H9 (cell line): ENCODE results near the gene WDR59. TPM values are rescaled to one million over a fixed set of nuclear protein-coding genes. Genes with fewer than 3 reads are reported as not detected.

Experiments used
- DNase-seq: peaks from one replicate; pipeline ENCODE4 v3.0.0-alpha.2; 2017
- H2AFZ ChIP-seq: one replicate; pipeline ENCODE4 v1.6.1; 2013; ENCODE audit warnings: mild to moderate bottlenecking, low read length, control low read depth, moderate library complexity
- H2AK5ac ChIP-seq: 2 replicates; pipeline ENCODE4 v1.6.1; 2013; ENCODE audit warnings: low read length, control low read depth, mixed read lengths; ENCODE audit not compliant: insufficient read length
- H2BK120ac ChIP-seq: one replicate; pipeline ENCODE4 v1.6.1; 2013; ENCODE audit warnings: low read depth, mild to moderate bottlenecking, low read length, control low read depth, inconsistent platforms; ENCODE audit not compliant: poor library complexity, severe bottlenecking
- H2BK12ac ChIP-seq: 2 replicates; pipeline ENCODE4 v1.6.1; 2013; ENCODE audit warnings: low read length, control low read depth, mixed read lengths, low read depth; ENCODE audit not compliant: insufficient read length
- H2BK15ac ChIP-seq: 2 replicates; pipeline ENCODE4 v1.6.1; 2013; ENCODE audit warnings: low read depth, low read length, control low read depth
- H2BK20ac ChIP-seq: one replicate; pipeline ENCODE4 v1.6.1; 2013; ENCODE audit warnings: low read depth, mild to moderate bottlenecking, low read length, control low read depth, inconsistent platforms; ENCODE audit not compliant: poor library complexity, severe bottlenecking
- H2BK5ac ChIP-seq: 2 replicates; pipeline ENCODE4 v1.6.1; 2013; ENCODE audit warnings: low read length, control low read depth, mixed read lengths; ENCODE audit not compliant: insufficient read length
- H3K14ac ChIP-seq: 2 replicates; pipeline ENCODE4 v1.6.1; 2013; ENCODE audit warnings: low read length, control low read depth; ENCODE audit not compliant: insufficient read depth
- H3K18ac ChIP-seq: 2 replicates; pipeline ENCODE4 v1.6.1; 2013; ENCODE audit warnings: low read depth, mild to moderate bottlenecking, mixed read lengths, low read length, control low read depth; ENCODE audit not compliant: insufficient read length
- H3K23ac ChIP-seq: 2 replicates; pipeline ENCODE4 v1.6.1; 2013; ENCODE audit warnings: low read length, control low read depth, mixed read lengths, low read depth; ENCODE audit not compliant: insufficient read length
- H3K23me2 ChIP-seq: 2 replicates; pipeline ENCODE4 v1.6.1; 2013; ENCODE audit warnings: low read depth, mild to moderate bottlenecking, mixed read lengths, low read length, control low read depth; ENCODE audit not compliant: insufficient read length, poor library complexity, severe bottlenecking
- H3K27ac ChIP-seq: 2 replicates; pipeline ENCODE4 v1.5.1; 2013; ENCODE audit warnings: low read length, control low read depth, mixed read lengths, low read depth; ENCODE audit not compliant: insufficient read length
- H3K27me3 ChIP-seq: 2 replicates; pipeline ENCODE4 v1.6.1; 2013; ENCODE audit warnings: low read length, control low read depth, inconsistent platforms; ENCODE audit not compliant: insufficient read depth
- H3K4ac ChIP-seq: 2 replicates; pipeline ENCODE4 v1.6.1; 2013; ENCODE audit warnings: low read depth, mild to moderate bottlenecking, control low read depth, inconsistent platforms, low read length, moderate library complexity
- H3K4me1 ChIP-seq: 2 replicates; pipeline ENCODE4 v1.6.1; 2013; ENCODE audit warnings: low read length, control low read depth, inconsistent platforms; ENCODE audit not compliant: insufficient read depth
- H3K4me2 ChIP-seq: 2 replicates; pipeline ENCODE4 v1.6.1; 2013; ENCODE audit warnings: low read length, control low read depth, mixed read lengths; ENCODE audit not compliant: insufficient read length, insufficient read depth
- H3K56ac ChIP-seq: 2 replicates; pipeline ENCODE4 v1.6.1; 2013; ENCODE audit warnings: low read depth, mild to moderate bottlenecking, mixed read lengths, low read length, control low read depth; ENCODE audit not compliant: insufficient read length
- H3K79me1 ChIP-seq: 2 replicates; pipeline ENCODE4 v1.6.1; 2013; ENCODE audit warnings: low read depth, mild to moderate bottlenecking, moderate library complexity, low read length, control low read depth, inconsistent platforms; ENCODE audit not compliant: insufficient read depth, poor library complexity, severe bottlenecking
- H3K79me2 ChIP-seq: 2 replicates; pipeline ENCODE4 v1.6.1; 2013; ENCODE audit warnings: low read length, control low read depth, inconsistent platforms; ENCODE audit not compliant: insufficient read depth
- H3K9ac ChIP-seq: 2 replicates; pipeline ENCODE4 v1.6.1; 2013; ENCODE audit warnings: low read length, control low read depth, mixed read lengths; ENCODE audit not compliant: insufficient read length; ENCODE audit errors: extremely low read depth
- H3K9me3 ChIP-seq: one replicate; pipeline ENCODE4 v1.6.1; 2013; ENCODE audit warnings: low read depth, low read length, inconsistent platforms; ENCODE audit not compliant: control insufficient read depth
- H3T11ph ChIP-seq: one replicate; pipeline ENCODE4 v1.6.1; 2013; ENCODE audit warnings: mild to moderate bottlenecking, low read length, control low read depth, inconsistent platforms
- H4K20me1 ChIP-seq: one replicate; pipeline ENCODE4 v1.6.1; 2013; ENCODE audit not compliant: control insufficient read depth, insufficient read length, insufficient read depth
- H4K5ac ChIP-seq: 2 replicates; pipeline ENCODE4 v1.6.1; 2013; ENCODE audit warnings: low read depth, mild to moderate bottlenecking, mixed read lengths, low read length, control low read depth; ENCODE audit not compliant: insufficient read length
- H4K8ac ChIP-seq: replicated peaks from 2 replicates; pipeline ENCODE4 v1.6.1; 2013; ENCODE audit warnings: low read length, control low read depth, mixed read lengths, low read depth; ENCODE audit not compliant: insufficient read length
- H4K91ac ChIP-seq: 2 replicates; pipeline ENCODE4 v1.6.1; 2013; ENCODE audit warnings: low read depth, mild to moderate bottlenecking, moderate library complexity, mixed read lengths, low read length, control low read depth; ENCODE audit not compliant: insufficient read length
- H3K27ac Mint-ChIP-seq, 3 experiments: 2 replicates in 2 of 3; 3 replicates in 1 of 3; pipeline ENCODE4 v1.8.0; 2020 to 2021; ENCODE audit warnings: mixed read lengths in 3 of 3, mild to moderate bottlenecking in 1 of 3, moderate library complexity in 1 of 3
- H3K27me3 Mint-ChIP-seq: 2 replicates; pipeline ENCODE4 v1.8.0; 2021; ENCODE audit warnings: low read depth, mild to moderate bottlenecking, moderate library complexity, mixed read lengths
- H3K36me3 Mint-ChIP-seq, 3 experiments: 2 replicates in 2 of 3; 3 replicates in 1 of 3; pipeline ENCODE4 v1.8.0; 2020 to 2021; ENCODE audit warnings: low read depth in 3 of 3, mixed read lengths in 3 of 3; ENCODE audit not compliant: insufficient read depth in 1 of 3
- H3K4me1 Mint-ChIP-seq, 2 experiments: 2 replicates each; pipeline ENCODE4 v1.8.0; 2020; ENCODE audit warnings: mixed read lengths in 2 of 2
- H3K4me3 Mint-ChIP-seq, 2 experiments: 2 replicates in 1 of 2; 3 replicates in 1 of 2; pipeline ENCODE4 v1.8.0; 2020 to 2021; ENCODE audit warnings: mild to moderate bottlenecking in 2 of 2, mixed read lengths in 2 of 2, moderate library complexity in 1 of 2
- H3K9me3 Mint-ChIP-seq, 2 experiments: 2 replicates in 1 of 2; 3 replicates in 1 of 2; pipeline ENCODE4 v1.8.0; 2020; ENCODE audit warnings: mild to moderate bottlenecking in 2 of 2, mixed read lengths in 2 of 2, moderate library complexity in 1 of 2
- CTCF ChIP-seq: fragments of 200-600 bp; sonication (generic); conservative IDR thresholded peaks from 3 replicates; pipeline ENCODE4 v1.8.0; 2021; ENCODE audit warnings: antibody characterized with exemption, mild to moderate bottlenecking
- WGBS: extraction: QIAGEN DNeasy Blood & Tissue Kit; methylation state at CpG from one replicate; pipeline ENCODE4 v1.1.7; 2013; ENCODE audit warnings: missing lambda C conversion rate, low lambda C conversion rate, mixed read lengths; ENCODE audit not compliant: insufficient read length; ENCODE audit errors: extremely low coverage; 5-methylcytosine and 5-hydroxymethylcytosine counted together
- total RNA-seq: library from RNA; stranded (reverse); gene quantifications from 2 replicates; pipeline ENCODE4 v1.2.1, GENCODE V29; 2021

Gene WDR59
- total RNA-seq, 1 experiment from 2014 or later, result 97.5 TPM

DNA sequence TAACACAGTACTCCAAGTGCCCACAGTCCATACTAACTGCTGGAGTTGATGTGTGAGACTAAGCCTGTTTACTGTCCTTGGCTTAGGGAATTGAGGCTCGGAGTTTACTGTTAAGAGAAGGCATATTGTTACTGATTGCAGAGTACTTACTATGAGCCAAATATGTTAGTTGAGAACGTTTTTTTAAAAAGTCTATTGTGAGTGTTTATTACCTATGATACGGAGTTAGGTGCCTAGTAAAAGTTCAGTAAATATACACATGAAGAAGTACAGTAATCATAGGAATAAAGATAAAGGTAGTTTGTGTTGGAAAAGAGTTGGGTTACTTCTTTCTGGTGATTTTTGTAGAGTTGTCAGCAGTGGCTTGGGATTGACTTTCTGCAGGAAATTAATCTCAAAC lies 39.3 kb upstream of the WDR59 start:
- peaks cover 27 to 38% (median 29%) of the 10 kb centered on the region in 3 experiments for H3K36me3 Mint-ChIP-seq
- Histone ChIP-seq H3T11ph (no peak overlapping the region), H3K27ac (no peak overlapping the region)

More for the DNA sequence above, 39.3 kb upstream of the WDR59 start:
- Histone ChIP-seq H2BK15ac (no peak overlapping the region), H3K9ac (no peak overlapping the region), H3K79me1 (peaks cover 8% of the 10 kb centered on the region), H3K4ac (no peak overlapping the region), H2BK5ac (no peak overlapping the region), H3K4me2 (no peak overlapping the region), H2AK5ac (no peak overlapping the region), H2AFZ (no peak overlapping the region), H3K18ac (no peak overlapping the region), H2BK120ac (no peak overlapping the region), H3K23ac (no peak overlapping the region), H3K56ac (no peak overlapping the region), H3K14ac (no peak overlapping the region), H4K20me1 (no peaks in the 10 kb centered on the region), H3K9me3 (no peaks in the 10 kb centered on the region), H3K4me1 (peaks cover 6% of the 10 kb centered on the region; the same call in 1 of the 2 replicates), H3K79me2 (peaks cover 8% of the 10 kb centered on the region; the same call in 1 of the 2 replicates), H3K23me2 (no peaks in the 10 kb centered on the region), H2BK20ac (no peak overlapping the region), H4K8ac (no peak overlapping the region), H2BK12ac (no peak overlapping the region), H4K91ac (no peak overlapping the region), H3K27me3 (no peaks in the 10 kb centered on the region), H4K5ac (no peak overlapping the region)
- no peak for TF ChIP-seq CTCF
- WGBS, result no CpG with 5 or more reads among the region's 3 CpGs
- no peaks in the 10 kb centered on the region for H3K27me3 Mint-ChIP-seq
- H3K27ac Mint-ChIP-seq, result peak overlapping the region in 2 of 3 experiments; percentile 44 to 62; a peak in 4 of 7 replicates
- peaks cover 25 to 28% of the 10 kb centered on the region in 2 experiments for H3K9me3 Mint-ChIP-seq
- DNase-seq, result no peak
- H3K4me1 Mint-ChIP-seq, result peaks cover 4 to 10% of the 10 kb centered on the region in 2 experiments; a peak in 3 of 4 replicates
- H3K4me3 Mint-ChIP-seq, result no peak overlapping the region
